Suprapubic skin (tissue), 4 donors: ENCODE data around the gene TMEM98. TPM values are rescaled to one million over a fixed set of nuclear protein-coding genes. Genes with fewer than 3 reads are reported as not detected.
"Not testable (repeated sequence)": the region's sequence is repeated elsewhere in the genome, so short reads cannot be mapped to it uniquely, and the experiment has no call there.

Experiments used
- DNase-seq, 2 donors: peaks; one replicate each; pipeline ENCODE4 v3.0.0-alpha.2; 2019; ENCODE audit warnings: low spot score in 2 of 2
- H3K27ac ChIP-seq: fragments of 200-600 bp; sonication (generic); one replicate; pipeline ENCODE4 v1.5.1; 2019
- H3K27me3 ChIP-seq: fragments of 200-600 bp; sonication (generic); one replicate; pipeline ENCODE4 v1.5.1; 2019
- H3K36me3 ChIP-seq: fragments of 200-600 bp; sonication (generic); one replicate; pipeline ENCODE4 v1.5.1; 2019
- H3K4me1 ChIP-seq: fragments of 200-600 bp; sonication (generic); one replicate; pipeline ENCODE4 v1.5.1; 2019
- H3K4me3 ChIP-seq: fragments of 200-600 bp; sonication (generic); one replicate; pipeline ENCODE4 v1.5.1; 2019; ENCODE audit warnings: mild to moderate bottlenecking
- H3K9me3 ChIP-seq: fragments of 200-600 bp; sonication (generic); one replicate; pipeline ENCODE4 v1.5.1; 2019
- CTCF ChIP-seq, 2 donors: fragments of 200-600 bp in 1 of 2; fragments of 450-650 bp in 1 of 2; sonication (generic) in 1 of 2; IDR thresholded peaks; one replicate each; pipeline ENCODE4 v1.5.1; 2016 to 2019; ENCODE audit warnings: antibody characterized with exemption in 2 of 2, mild to moderate bottlenecking in 1 of 2, moderate library complexity in 1 of 2
- EP300 ChIP-seq: sonication (generic); formaldehyde crosslinking; IDR thresholded peaks from one replicate; pipeline ENCODE4 v1.6.1; 2017; ENCODE audit warnings: antibody characterized with exemption
- POLR2A ChIP-seq, 2 donors: fragments of 450-650 bp; IDR thresholded peaks; one replicate each; pipeline ENCODE4 v1.6.1; 2017; ENCODE audit warnings: antibody characterized with exemption in 2 of 2, mild to moderate bottlenecking in 2 of 2, moderate library complexity in 2 of 2
- POLR2AphosphoS5 ChIP-seq, 3 donors: sonication (generic); formaldehyde crosslinking; IDR thresholded peaks; one replicate each; pipeline ENCODE4 v1.6.1; 2017; ENCODE audit warnings: antibody characterized with exemption in 3 of 3
- WGBS: methylation state at CpG from one replicate; pipeline ENCODE4 v1.1.5; 2018; 5-methylcytosine and 5-hydroxymethylcytosine counted together
- total RNA-seq, 4 donors: library from RNA; depleted of rRNA; stranded (reverse); fragments of >200 nt; gene quantifications; one replicate each; pipeline ENCODE4 v1.1.0, GENCODE V29; 2016

The TMEM98 gene
- total RNA-seq, 4 donors from 2014 or later = 17.7 to 31.3 (median 30.3) TPM

GRCh38 chr17:32962320-32962711 is 34.4 kb downstream of the TMEM98 start:
- H3K27me3 ChIP-seq = no peaks in the 10 kb centered on the region
- TF ChIP-seq POLR2A (IDR thresholded peaks at IDR 0.05) (no peak), EP300 (no peak), CTCF (IDR thresholded peaks at IDR 0.05) (no peak), POLR2AphosphoS5 (IDR thresholded peaks at IDR 0.05) (no peak)
- H3K27ac ChIP-seq = no peak overlapping the region
- WGBS = 49% methylated on average over 3 of the region's 3 CpGs
- DNase-seq = no peak
- H3K36me3 ChIP-seq = no peaks in the 10 kb centered on the region
- no peak overlapping the region for H3K4me3 ChIP-seq
- H3K9me3 ChIP-seq = no peaks in the 10 kb centered on the region
- no peaks in the 10 kb centered on the region for H3K4me1 ChIP-seq

GRCh38 chr17:32964541-32964940 is 36.6 kb downstream of the TMEM98 start:
- Histone ChIP-seq H3K4me1 (no peaks in the 10 kb centered on the region), H3K4me3 (no peak overlapping the region), H3K36me3 (no peaks in the 10 kb centered on the region), H3K27ac (no peak overlapping the region), H3K9me3 (no peaks in the 10 kb centered on the region), H3K27me3 (no peaks in the 10 kb centered on the region)
- 87% methylated on average over 11 of the region's 11 CpGs for WGBS
- no peak for DNase-seq
- no peak for TF ChIP-seq EP300
- TF ChIP-seq CTCF (IDR thresholded peaks at IDR 0.05) = no peak
- no peak for TF ChIP-seq POLR2AphosphoS5 (IDR thresholded peaks at IDR 0.05)
- no peak for TF ChIP-seq POLR2A (IDR thresholded peaks at IDR 0.05)

GRCh38 chr17:32969231-32969630 is 41.3 kb downstream of the TMEM98 start:
- WGBS = 80% methylated on average over 4 of the region's 4 CpGs
- H3K9me3 ChIP-seq, H3K36me3 ChIP-seq, DNase-seq, H3K4me3 ChIP-seq, H3K27ac ChIP-seq, H3K4me1 ChIP-seq, H3K27me3 ChIP-seq: not testable (repeated sequence)

GRCh38 chr17:32970281-32970680 is 42.3 kb downstream of the TMEM98 start:
- no peaks in the 10 kb centered on the region for H3K4me1 ChIP-seq
- 62% methylated on average over 3 of the region's 3 CpGs for WGBS
- DNase-seq = no peak
- H3K36me3 ChIP-seq = no peaks in the 10 kb centered on the region
- H3K27ac ChIP-seq = no peak overlapping the region
- TF ChIP-seq POLR2AphosphoS5 (IDR thresholded peaks at IDR 0.05) (no peak), CTCF (IDR thresholded peaks at IDR 0.05) (no peak), POLR2A (IDR thresholded peaks at IDR 0.05) (no peak), EP300 (no peak)
- no peaks in the 10 kb centered on the region for H3K9me3 ChIP-seq
- H3K27me3 ChIP-seq = no peaks in the 10 kb centered on the region
- H3K4me3 ChIP-seq = no peak overlapping the region

GRCh38 chr17:32971171-32971570 is 43.2 kb downstream of the TMEM98 start:
- DNase-seq = no peak
- Histone ChIP-seq H3K9me3 (no peaks in the 10 kb centered on the region), H3K27ac (no peak overlapping the region), H3K4me3 (no peak overlapping the region), H3K27me3 (no peaks in the 10 kb centered on the region), H3K4me1 (no peaks in the 10 kb centered on the region), H3K36me3 (no peaks in the 10 kb centered on the region)
- TF ChIP-seq EP300 (no peak), CTCF (IDR thresholded peaks at IDR 0.05) (no peak)
- WGBS = 88% methylated on average over 1 of the region's 1 CpG

GRCh38 chr17:32976131-32976530 is 48.2 kb downstream of the TMEM98 start:
- H3K4me3 ChIP-seq = no peak overlapping the region
- H3K27ac ChIP-seq = no peak overlapping the region
- TF ChIP-seq CTCF (IDR thresholded peaks at IDR 0.05) (no peak), EP300 (no peak), POLR2A (IDR thresholded peaks at IDR 0.05) (no peak), POLR2AphosphoS5 (IDR thresholded peaks at IDR 0.05) (no peak)
- DNase-seq = no peak
- no peaks in the 10 kb centered on the region for H3K36me3 ChIP-seq
- H3K9me3 ChIP-seq = no peaks in the 10 kb centered on the region
- WGBS = 60% methylated on average over 4 of the region's 4 CpGs
- no peaks in the 10 kb centered on the region for H3K27me3 ChIP-seq
- no peaks in the 10 kb centered on the region for H3K4me1 ChIP-seq
